ENCODE results near the gene TAS2R41.

Gene TAS2R41

DNA sequence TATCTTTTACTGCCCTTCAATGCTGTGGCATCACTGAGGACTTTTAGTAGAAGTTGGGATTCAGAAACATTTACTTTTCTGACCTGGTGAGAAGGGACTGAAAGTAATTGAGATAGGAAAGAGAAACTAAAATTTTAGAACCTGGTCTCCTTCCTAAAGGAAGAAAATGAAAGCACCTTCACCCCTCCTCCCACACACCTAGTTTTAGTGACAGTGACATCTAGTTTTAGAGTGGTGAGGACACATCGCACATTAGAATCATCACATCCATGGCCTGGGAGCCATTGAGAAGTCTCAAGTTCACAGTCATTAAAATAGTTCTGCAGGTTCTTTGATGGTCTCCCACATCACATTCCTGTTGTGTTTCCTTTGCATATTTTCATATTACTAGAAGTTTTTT, 16.1 kb downstream of the TAS2R41 start:
- no peak for DNase-seq (ENCODE audit: low spot score)

GRCh38 chr7:143494622-143495021, 16.9 kb downstream of the TAS2R41 start:
- no peak for DNase-seq (ENCODE audit: low spot score)

DNA sequence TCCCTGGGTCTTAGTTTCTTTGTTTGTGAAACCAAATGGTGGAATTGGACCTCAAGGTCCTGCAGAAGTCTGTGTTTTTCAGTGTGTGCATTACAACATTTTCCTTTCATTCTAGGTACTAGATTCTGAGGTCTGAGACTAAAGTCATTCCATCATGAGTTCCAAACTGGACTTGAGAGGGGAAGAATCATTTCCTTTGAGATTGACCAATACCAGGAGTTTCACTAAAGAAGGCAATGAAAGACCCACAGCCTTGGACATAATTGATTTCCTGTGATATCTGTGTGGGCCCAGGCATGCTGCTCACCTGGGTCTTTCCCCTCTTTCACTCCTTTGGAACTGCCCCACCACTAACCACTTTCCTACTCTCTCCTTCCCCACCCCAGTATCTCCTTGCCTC, 18.2 kb downstream of the TAS2R41 start:
- no peak for DNase-seq (ENCODE audit: low spot score)

GRCh38 chr7:143496263-143496662, 18.6 kb downstream of the TAS2R41 start:
- DNase-seq (ENCODE audit: low spot score): no peak

DNA sequence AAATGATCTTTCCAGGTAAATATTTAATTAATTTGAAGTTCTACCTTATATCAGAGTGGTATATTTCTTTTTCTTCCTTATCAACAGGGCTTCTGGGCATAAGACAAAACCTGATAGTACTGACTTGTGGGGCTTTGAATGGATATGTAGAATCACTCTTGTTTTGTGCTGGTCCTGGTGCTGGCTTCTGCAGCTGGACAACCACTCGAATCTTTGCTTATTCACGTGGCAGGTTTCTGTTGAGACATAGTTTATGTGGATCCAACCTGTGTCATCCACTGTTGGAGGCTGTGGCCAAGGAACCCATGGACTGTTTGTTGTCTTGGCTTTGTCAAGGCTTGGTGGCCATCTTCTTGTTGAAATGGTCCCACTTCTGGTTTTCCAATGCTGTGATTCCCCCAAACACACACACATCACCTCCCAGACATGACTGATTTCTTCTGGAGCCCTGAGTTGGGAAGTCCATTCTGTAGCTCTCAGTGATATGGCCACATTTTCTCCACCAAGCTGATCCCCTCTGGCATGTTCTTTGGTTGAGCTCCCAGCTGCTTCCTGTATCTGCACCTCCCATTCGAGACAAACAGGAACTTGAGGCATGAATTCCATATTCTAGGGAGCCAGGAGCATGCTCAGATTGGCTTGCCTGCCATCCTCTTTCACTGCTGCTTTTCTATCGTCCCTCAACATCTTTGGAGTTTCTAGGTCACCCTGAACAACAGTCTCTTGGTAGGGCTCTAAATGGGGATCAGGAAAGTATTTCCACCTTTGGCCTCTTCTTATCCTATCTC, 19.5 kb downstream of the TAS2R41 start:
- no peak for DNase-seq (ENCODE audit: low spot score)

DNA sequence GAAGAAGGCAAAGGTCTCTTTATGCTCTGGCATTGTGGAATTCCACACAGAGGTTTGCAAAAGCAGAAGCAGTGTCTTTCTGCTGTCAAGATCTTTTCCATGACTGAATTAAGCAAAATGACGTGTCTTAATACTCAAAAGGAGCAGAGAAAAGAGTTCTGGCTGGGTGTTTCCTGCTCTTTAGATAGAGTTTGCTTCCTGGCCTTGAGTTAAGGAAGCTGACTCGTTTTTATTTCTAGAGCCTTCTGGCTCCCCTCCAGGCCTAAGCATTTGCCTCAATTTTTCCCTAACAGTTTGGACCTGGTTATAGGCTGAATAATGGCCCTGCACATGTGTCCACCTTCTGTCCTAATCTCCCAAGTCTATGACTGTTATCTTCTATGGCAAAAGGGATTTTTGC, 21.6 kb downstream of the TAS2R41 start:
- DNase-seq (ENCODE audit: low spot score): no peak

GRCh38 chr7:143499743-143500348, 22.2 kb downstream of the TAS2R41 start:
- no peak for DNase-seq (ENCODE audit: low spot score)

GRCh38 chr7:143503261-143503660, 25.6 kb downstream of the TAS2R41 start:
- DNase-seq (ENCODE audit: low spot score): no peak

DNA sequence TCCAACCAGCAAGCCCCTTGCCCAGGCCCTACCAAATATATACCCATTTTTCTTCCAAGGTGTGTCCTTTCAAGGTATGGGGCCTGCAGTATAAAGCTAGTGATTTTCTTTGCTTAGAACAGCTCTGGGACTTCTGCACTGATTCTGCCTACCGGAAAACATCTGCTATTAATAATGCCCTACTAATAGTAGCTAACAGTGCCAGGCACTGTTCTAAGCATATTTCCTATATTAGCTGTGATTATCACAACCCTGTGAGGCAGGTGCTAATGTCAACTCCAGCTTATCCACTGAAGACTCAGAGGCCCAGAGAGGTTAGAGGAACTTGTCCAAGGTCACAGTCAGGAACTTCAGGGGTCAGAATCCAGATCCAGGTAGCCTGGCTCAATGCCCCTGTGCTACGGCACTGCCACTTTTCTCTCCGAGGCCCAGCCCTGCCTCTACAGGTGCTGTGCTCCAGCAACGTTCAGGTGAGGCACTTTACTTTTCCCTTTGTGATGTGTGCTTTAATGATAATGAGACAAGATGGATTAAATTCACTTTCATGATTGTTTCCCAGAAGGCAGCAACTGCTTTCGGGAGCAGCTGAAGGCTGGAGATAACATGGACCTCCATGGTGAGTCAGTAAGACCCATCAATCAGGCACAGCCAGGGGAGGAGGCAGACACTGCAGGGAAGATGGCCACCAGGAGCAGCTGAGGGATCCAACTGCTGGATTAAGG, 26.7 kb downstream of the TAS2R41 start:
- DNase-seq (ENCODE audit: low spot score): peak; percentile 25

DNA sequence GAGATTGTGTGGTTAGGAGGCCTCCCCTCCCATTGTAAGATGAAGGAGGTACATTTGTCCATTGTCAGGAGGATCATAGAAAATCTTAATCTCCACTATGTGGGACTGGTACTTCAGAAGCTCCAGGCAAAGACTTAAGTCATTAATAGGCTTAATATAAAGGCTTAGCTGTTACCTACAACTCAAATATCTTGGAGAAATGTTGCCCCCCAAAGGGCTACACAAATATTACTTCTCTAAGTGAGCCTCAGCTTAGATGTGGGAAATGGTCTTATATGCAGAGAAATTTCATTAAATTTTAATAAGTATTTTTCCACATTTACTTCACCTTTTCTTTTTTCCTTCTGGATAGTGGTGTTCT, 27.2 kb downstream of the TAS2R41 start:
- DNase-seq (ENCODE audit: low spot score): no peak

DNA sequence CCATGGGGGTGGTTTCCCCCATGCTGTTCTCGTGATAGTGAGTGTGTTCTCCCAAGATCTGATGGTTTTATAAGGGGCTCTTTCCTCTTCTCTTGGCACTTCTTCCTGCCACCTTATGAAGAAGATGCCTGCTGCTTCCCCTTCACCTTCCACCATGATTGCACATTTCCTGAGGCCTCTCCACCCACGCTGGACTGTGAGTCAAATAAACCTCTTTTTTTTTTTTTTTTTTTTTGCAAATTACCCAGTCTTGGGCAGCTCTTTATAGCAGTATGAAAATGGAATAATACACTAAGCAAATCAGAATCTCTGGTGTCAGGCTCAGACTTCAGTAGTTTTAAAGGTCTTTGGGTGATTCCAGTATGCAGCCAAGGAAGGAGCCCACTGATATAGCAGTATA, 28.2 kb downstream of the TAS2R41 start:
- no peak for DNase-seq (ENCODE audit: low spot score)

- DNase-seq (ENCODE audit: low spot score): peak; percentile 28
Observed at GRCh38 chr7:143507094-143507518, 29.4 kb downstream of the TAS2R41 start.

DNA sequence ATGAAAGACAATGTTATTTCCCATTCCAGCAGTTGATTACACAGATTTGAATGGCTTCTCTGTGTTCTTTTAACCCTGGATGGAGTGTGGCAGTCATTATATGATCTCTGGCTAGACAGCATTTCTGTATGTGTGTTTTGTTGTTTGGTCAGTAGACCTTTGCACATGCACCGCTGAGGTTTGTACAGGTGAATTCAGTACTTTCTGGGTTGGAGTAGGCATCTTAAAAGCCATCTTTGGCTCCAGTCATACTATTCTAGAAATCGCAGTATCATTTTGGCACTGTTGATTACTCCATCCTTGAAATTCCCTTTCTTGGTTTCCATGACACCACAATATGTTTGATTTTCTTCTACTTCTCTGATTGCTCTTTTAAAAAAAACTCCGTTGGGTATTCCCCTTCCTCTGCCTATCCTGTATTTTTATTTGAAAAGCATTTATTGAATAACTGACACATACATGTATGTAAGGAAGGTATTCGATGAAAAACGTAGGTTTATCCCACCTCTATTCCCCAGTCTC, 29.9 kb downstream of the TAS2R41 start:
- no peak for DNase-seq (ENCODE audit: low spot score)

DNA sequence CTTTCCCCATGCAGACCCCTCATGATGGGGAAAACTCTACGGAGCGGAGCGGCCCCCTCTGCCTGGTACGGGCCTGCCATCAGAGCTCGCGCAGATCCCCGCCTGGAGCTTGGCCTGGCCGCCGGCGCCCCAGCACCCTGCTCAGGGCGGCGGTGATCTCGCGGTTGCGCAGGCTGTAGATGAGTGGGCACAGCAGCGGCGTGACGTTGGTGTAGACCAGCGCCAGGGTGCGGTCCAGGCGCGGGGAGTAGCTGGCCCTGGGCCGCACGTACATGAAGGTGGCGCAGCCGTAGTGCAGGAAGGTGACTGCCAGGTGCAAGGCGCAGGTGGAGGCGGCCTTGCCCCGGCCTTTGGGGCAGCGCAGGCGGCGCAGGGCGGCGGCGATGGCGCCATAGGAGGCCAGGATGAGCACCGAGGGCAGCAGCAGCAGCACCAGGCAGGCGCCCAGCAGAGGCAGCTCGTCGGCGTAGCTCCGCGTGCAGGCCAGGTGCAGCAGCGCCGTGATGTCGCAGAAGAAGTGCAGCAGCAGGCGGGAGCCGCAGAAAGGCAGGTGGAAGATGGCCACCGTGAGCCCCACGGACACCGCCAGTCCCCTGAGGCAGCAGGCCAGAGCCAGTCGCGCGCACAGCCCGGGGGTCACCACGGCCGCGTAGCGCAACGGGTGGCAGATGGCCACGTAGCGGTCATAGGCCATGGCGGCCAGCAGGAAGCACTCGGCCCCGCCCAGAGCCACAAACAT, 33.4 kb downstream of the TAS2R41 start:
- no peak for DNase-seq (ENCODE audit: low spot score)

DNA sequence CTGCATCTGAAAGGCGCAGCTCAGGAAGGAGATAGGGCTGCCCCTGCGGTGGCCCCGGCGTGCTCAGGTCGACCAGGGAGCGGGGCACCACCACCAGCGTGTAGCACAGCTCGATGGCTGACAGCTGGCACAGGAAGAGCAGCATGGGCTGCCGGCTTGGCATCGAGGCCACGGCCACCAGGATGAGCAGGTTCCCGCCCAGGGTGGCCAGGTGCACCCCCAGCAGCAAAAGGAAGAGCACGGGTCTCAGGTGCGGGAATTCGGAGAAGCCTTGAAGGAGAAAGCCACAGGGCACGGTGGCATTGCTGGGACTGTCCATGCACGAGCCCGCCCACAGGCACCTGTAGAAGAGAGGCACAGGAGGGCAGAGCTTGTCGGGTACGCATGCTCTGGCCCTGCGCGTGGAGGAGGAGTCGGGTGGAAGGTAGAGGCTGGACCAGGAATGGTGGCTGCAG, 33.9 kb downstream of the TAS2R41 start:
- no peak for DNase-seq (ENCODE audit: low spot score)

GRCh38 chr7:143512488-143513340, 35.0 kb downstream of the TAS2R41 start:
- DNase-seq (ENCODE audit: low spot score): no peak

- no peak for DNase-seq (ENCODE audit: low spot score)
Observed at GRCh38 chr7:143514487-143514886, 36.8 kb downstream of the TAS2R41 start.

- DNase-seq (ENCODE audit: low spot score): no peak
Observed at GRCh38 chr7:143514995-143515735, 37.5 kb downstream of the TAS2R41 start.

GRCh38 chr7:143516981-143517380, 39.3 kb downstream of the TAS2R41 start:
- DNase-seq (ENCODE audit: low spot score): no peak

DNA sequence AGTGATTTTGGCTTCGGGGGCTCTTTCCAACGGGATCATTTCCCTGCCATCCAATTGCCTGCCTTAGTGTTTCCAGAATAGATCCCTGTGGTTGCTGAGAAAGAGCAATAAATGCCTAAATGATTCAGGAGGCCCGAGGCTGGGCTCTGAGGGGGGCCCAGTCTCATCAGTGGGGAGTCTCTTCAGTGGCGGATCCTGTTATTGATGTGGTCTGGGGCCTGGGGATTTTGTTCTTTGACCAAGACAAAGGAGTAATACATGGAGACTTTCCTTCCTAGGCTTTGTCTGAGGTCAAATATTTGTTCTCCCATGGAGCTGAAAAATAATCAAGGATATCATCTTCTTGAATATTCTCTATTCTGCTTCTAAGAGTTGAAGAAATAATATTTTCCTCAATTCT, 40.8 kb downstream of the TAS2R41 start:
- no peak for DNase-seq (ENCODE audit: low spot score)

DNA sequence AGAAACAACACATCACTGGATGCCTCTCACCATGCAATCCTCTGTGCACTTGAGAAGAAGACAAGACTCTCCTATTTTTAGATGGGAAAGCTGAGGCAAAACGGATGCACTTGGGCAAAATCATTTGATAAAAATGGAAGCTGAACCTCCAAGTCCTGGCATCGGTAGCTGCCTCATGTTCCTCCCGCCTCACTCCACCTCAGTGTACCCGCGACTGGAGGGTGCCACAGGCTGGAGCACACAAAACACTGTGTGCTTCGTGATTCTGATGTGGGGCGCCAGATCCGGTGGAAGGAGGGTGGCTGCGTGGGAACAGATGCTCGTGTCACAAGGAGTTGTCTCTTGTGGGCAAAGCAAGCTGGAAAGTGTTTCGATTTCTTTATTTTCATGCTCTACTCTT, 41.3 kb downstream of the TAS2R41 start:
- no peak for DNase-seq (ENCODE audit: low spot score)

Measured in hematopoietic multipotent progenitor cell treated with erythropoietin and hydrocortisone succinate and interleukin-3 and kit ligand, for 15 days (in vitro differentiated cells).